Kidney (tissue), 11 donors: ENCODE measurements around the gene LRPAP1. TPM values are rescaled to one million over a fixed set of nuclear protein-coding genes. Genes with fewer than 3 reads are reported as not detected.
A peak's percentile ranks its signal among the peaks of the same experiment; 100 is the strongest.
"Not testable (repeated sequence)": the region's sequence is repeated elsewhere in the genome, so short reads cannot be mapped to it uniquely, and the experiment has no call there.

ENCODE experiments used
- DNase-seq, 5 donors: peaks; one replicate each; pipeline ENCODE4 v3.0.0-alpha.2; 2013 to 2020
- FAIRE-seq: peaks from 2 replicates; lab custom pipeline; 2012; peaks lifted over from hg19 to GRCh38; lab: Jason Lieb, UNC
- H3K27ac ChIP-seq, 2 donors: one replicate each; pipeline ENCODE4 v1.7.0; 2013; ENCODE audit warnings: low read depth in 2 of 2, low read length in 2 of 2, inconsistent platforms in 1 of 2
- H3K27me3 ChIP-seq: one replicate; pipeline ENCODE4 v1.7.1; 2013; ENCODE audit warnings: low read length, inconsistent platforms; ENCODE audit not compliant: control insufficient read depth, insufficient read depth
- H3K36me3 ChIP-seq, 3 donors: one replicate each; pipeline versions ENCODE4 v1.7.0 to v1.7.1; 2013; ENCODE audit warnings: low read length in 3 of 3, control low read depth in 1 of 3, inconsistent platforms in 1 of 3; ENCODE audit not compliant: insufficient read depth in 3 of 3, control insufficient read depth in 2 of 3
- H3K4me1 ChIP-seq, 3 donors: one replicate each; pipeline versions ENCODE4 v1.7.0 to v1.7.1; 2013; ENCODE audit warnings: low read length in 3 of 3, inconsistent platforms in 1 of 3, low read depth in 1 of 3; ENCODE audit not compliant: control insufficient read depth in 2 of 3, insufficient read depth in 2 of 3
- H3K4me3 ChIP-seq, 3 donors: one replicate each; pipeline versions ENCODE4 v1.7.0 to v1.8.1; 2013; ENCODE audit warnings: low read length in 3 of 3, control low read depth in 1 of 3, inconsistent platforms in 1 of 3
- H3K9ac ChIP-seq, 3 donors: one replicate each; pipeline versions ENCODE4 v1.7.0 to v1.7.1; 2013; ENCODE audit warnings: low read length in 3 of 3, control low read depth in 1 of 3, inconsistent platforms in 1 of 3
- H3K9me3 ChIP-seq, 3 donors: one replicate each; pipeline versions ENCODE4 v1.7.0 to v1.7.1; 2013; ENCODE audit warnings: low read length in 3 of 3, control low read depth in 1 of 3, inconsistent platforms in 1 of 3; ENCODE audit not compliant: control insufficient read depth in 2 of 3, insufficient read depth in 1 of 3
- intact Hi-C: fragments of 100-400 bp; cut with DNase I; formaldehyde crosslinking; loops from one replicate; pipeline ENCODE4 v1.11.1; 2022
- polyA plus RNA-seq: library from polyadenylated mRNA; stranded (reverse); fragments of 350-450 nt; fragmentation: Illumina TruSeq; extraction: RNeasy Lipid Tissue Mini Kit (QIAGEN cat#74804); gene quantifications from one replicate; pipeline ENCODE4 v1.2.3, GENCODE V29; 2014; ENCODE audit warnings: low read depth, low replicate concordance; ENCODE audit not compliant: insufficient read depth
- total RNA-seq: library from RNA; stranded (reverse); fragmentation: NEBNext Ultra II Directional; extraction: Animal tissue kit (Norgen Biotek cat#: 25700); gene quantifications from one replicate; pipeline ENCODE4 v1.2.1, GENCODE V29; 2021
- donor health status: control.
- donor health status: control.
- donor health status: DM: yes; HTN: yes; CAD: no.
- donor health status: Normal renal cell carcinoma (clear cell type).

Gene LRPAP1
- total and polyA plus RNA-seq, 2 donors from 2014 or later, result 204 to 373 TPM

DNA sequence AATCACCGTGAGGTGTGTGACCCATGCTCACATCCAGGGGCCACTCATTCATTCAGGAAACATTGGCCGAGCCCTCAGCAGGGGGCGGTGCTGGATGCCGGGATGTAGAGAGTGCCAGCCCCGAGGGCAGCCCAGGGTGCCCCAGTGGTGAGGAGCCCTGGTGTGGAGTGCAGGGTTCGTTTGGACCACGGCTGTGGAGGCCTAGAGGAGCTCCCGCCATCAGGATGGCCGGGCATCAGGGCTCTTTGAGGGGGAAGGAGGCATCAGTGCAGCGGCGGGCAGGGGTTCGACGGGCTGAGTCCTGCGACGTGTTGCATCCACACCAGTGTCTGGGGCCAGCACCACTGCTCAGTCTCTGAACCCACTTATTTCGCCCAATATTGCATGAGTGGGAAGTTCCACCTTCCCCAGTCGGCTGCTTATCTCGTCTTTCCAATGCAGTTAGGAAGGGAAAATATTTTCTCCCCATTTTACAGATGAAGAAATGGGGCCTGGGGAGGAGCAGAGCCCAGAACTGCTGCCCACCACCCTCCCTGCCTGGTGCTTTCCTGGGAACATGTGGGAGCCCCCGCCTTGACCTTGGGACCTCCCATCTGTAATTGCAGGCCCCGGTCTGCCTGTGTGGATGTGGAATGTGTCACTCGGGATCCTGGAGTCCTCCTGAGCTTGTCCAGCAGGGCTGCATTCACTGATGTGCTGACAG is 16.9 kb upstream of the LRPAP1 start:
- H3K9me3 ChIP-seq, H3K4me3 ChIP-seq, H3K9ac ChIP-seq, FAIRE-seq, H3K36me3 ChIP-seq, intact Hi-C loops, H3K27me3 ChIP-seq, H3K27ac ChIP-seq, H3K4me1 ChIP-seq: not testable (repeated sequence)
- DNase-seq, result peak in 2 of 5 donors; percentile 18 to 43

DNA sequence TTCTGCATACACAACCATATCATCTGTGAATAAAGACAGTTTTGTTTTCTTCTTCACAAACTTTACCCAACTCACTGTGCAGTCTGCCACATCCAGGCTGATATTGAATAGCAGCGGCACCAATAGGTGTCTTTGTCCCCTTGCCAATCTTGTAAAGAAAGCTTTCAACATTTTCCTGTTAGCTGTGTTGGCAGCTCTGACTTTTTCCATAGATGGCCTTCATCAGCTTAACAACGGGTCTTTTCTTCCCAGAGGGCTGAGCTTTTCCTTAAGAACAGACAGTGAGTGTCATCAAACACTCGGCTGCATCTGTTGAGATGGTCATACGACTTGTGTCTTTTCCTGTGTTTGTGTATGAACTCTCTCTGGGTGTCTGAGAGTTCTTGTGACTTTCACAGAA is 14.5 kb upstream of the LRPAP1 start:
- H3K9me3 ChIP-seq, H3K36me3 ChIP-seq, DNase-seq, FAIRE-seq, H3K27me3 ChIP-seq, H3K9ac ChIP-seq, H3K4me1 ChIP-seq, H3K4me3 ChIP-seq, H3K27ac ChIP-seq, intact Hi-C loops: not testable (repeated sequence)

DNA sequence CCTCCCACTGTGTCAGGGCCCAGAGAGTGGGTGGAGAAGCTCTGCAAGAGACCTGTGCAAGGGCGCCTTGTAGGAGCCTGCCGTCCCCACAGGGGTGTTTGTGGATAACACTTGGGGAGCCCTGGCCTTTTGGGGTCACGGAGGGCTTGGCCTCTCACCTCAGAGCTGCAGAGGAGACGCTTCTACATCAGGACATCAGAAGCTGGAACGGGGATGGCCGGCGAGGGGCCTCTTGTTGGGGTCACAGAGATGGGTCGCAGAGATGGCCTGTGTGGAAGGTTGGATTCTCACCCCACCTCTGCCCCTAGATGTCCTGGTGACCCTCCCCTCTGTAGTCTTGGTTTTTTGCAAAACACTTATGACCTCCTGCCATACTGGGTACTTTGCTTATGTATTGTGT is 13.1 kb upstream of the LRPAP1 start:
- H3K9ac ChIP-seq, FAIRE-seq, H3K4me1 ChIP-seq, H3K4me3 ChIP-seq, H3K36me3 ChIP-seq, H3K27me3 ChIP-seq, H3K9me3 ChIP-seq, H3K27ac ChIP-seq, intact Hi-C loops: not testable (repeated sequence)
- peak in 1 of 5 donors; percentile 67 for DNase-seq

DNA sequence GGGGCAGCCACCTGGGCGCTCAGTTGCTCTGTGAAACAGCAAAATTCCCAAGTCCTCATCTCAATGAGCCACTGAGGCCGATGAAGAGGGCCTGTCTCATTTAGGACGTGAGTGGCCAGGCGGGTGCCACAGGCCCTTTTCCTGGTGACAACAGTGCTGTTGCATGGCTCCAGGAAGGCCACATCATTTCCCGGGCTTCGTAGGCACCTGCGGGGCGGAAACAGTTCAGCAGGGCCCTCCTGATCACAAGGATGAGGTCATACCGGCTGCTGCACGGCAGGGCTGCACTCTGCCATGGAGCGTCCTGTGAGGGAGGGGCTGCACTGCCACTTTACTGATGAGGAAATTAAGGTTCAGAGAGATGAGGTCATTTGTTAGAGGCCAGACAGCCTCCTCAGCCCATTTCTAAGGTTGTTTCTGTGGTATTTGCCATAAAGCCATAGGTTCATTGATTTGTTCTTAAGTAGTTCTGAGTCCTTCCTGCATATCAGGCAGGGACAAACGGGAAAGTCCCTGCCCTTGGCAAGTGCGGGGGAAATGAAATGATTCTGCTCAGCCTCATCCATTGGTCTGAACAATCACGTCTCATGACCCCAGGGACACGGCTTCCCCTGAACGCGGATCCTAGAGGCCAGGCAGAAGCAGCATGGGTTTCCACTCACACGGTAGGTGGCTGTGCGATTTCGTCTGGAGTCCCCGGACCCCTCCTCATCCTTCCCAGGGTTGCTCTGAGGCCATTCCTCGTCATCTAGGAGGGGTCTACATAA is 12.2 kb upstream of the LRPAP1 start:
- peak in 2 of 5 donors; percentile 13 to 56 for DNase-seq
- H3K27ac ChIP-seq, H3K4me1 ChIP-seq, H3K27me3 ChIP-seq, H3K4me3 ChIP-seq, FAIRE-seq, intact Hi-C loops, H3K9me3 ChIP-seq, H3K36me3 ChIP-seq, H3K9ac ChIP-seq: not testable (repeated sequence)

DNA sequence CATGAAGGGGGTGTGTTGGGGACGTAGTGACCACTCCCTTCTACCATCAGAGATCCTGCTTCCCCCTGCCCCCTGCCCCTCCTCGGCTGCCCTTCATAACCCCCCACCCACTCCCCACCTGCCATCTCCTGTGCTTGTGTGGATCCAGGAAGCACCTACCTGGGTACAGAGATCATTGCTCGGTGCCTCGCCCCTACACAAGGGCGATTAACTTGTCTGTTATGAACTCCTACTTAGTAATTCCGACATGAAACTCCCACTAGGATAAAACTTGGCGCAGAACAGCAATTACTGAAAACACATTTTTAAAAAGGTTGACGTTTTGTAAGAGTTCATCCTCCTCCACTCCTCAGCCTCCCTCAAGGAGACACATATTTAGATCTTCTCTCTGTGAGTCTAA is 11.2 kb upstream of the LRPAP1 start:
- H3K27me3 ChIP-seq, H3K4me3 ChIP-seq, FAIRE-seq, intact Hi-C loops, DNase-seq, H3K9ac ChIP-seq, H3K9me3 ChIP-seq, H3K27ac ChIP-seq, H3K4me1 ChIP-seq, H3K36me3 ChIP-seq: not testable (repeated sequence)

DNA sequence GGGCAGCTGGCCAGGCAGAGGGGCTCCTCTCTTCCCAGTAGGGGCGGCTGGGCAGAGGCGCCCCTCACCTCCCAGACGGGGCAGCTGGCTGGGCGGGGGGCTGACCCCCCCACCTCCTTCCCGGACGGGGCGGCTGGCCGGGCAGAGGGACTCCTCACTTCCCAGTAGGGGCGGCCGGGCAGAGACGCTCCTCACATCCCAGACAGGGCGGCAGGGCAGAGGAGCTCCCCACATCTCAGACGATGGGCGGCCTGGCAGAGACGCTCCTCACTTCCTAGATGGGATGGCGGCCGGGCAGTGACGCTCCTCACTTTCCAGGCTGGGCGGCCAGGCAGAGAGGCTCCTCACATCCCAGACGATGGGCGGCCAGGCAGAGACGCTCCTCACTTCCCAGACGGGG is 6.7 kb upstream of the LRPAP1 start:
- H3K27ac ChIP-seq, H3K4me3 ChIP-seq, H3K4me1 ChIP-seq, FAIRE-seq, H3K9me3 ChIP-seq, H3K27me3 ChIP-seq, intact Hi-C loops, H3K9ac ChIP-seq, H3K36me3 ChIP-seq: not testable (repeated sequence)
- DNase-seq, result peak in 1 of 5 donors; percentile 55

DNA sequence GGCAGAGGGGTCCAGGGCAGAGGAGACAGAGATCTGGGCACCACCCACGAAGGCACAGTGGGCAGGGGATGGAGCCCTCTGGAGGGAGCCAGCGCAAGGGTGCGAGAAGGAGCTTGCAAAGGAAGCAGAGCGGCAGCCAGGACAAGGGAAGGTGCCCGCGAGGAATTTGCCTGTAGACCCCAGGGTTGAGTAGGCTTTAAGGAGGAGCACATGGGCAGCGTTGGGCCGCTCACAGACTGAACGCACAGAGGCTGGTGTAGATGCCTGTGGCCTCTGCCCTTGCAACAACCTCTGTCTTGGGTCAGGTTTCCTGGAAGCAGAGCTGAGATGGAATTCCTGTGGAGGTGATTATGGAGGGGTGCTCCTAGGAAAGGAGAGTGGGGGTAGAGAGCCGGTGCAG is 3.6 kb upstream of the LRPAP1 start:
- intact Hi-C loops, H3K9me3 ChIP-seq, H3K27ac ChIP-seq, H3K4me3 ChIP-seq, H3K9ac ChIP-seq, H3K27me3 ChIP-seq, H3K36me3 ChIP-seq, FAIRE-seq: not testable (repeated sequence)
- H3K4me1 ChIP-seq, result peaks cover 0 to 14% (median 0%) of the 10 kb centered on the region in 3 donors
- peak in 1 of 5 donors; percentile 8 for DNase-seq
